BLaER1 treated with 17β-estradiol and CSF1 and Interleukin-3, amounts not matched to agents 10 nM and 100 nM (cell line): ENCODE data around the gene ATP13A2.

Experiments used
- H3K27ac ChIP-seq, 11 experiments: shearing (Covaris generic); formaldehyde crosslinking; 2 replicates each; pipeline ENCODE4 v1.8.1; 2022
- H3K27me3 ChIP-seq, 11 experiments: shearing (Covaris generic); formaldehyde crosslinking; 2 replicates each; pipeline ENCODE4 v1.8.1; 2022
- H3K36me3 ChIP-seq, 11 experiments: shearing (Covaris generic); formaldehyde crosslinking; 2 replicates each; pipeline ENCODE4 v1.8.1; 2022
- H3K4me1 ChIP-seq, 10 experiments: shearing (Covaris generic); formaldehyde crosslinking; 2 replicates each; pipeline ENCODE4 v1.8.1; 2022
- H3K4me2 ChIP-seq, 11 experiments: shearing (Covaris generic); formaldehyde crosslinking; 2 replicates each; pipeline ENCODE4 v1.8.1; 2022
- H3K4me3 ChIP-seq, 10 experiments: shearing (Covaris generic); formaldehyde crosslinking; 2 replicates each; pipeline ENCODE4 v1.8.1; 2022
- H3K9ac ChIP-seq, 11 experiments: shearing (Covaris generic); formaldehyde crosslinking; 2 replicates each; pipeline ENCODE4 v1.8.1; 2022
- H3K9me3 ChIP-seq, 11 experiments: shearing (Covaris generic); formaldehyde crosslinking; replicated peaks in 1 of 11; 2 replicates each; pipeline ENCODE4 v1.8.1; 2022
- H4K20me1 ChIP-seq, 11 experiments: shearing (Covaris generic); formaldehyde crosslinking; 2 replicates each; pipeline ENCODE4 v1.8.1; 2022
- Cebpa-rat ChIP-seq, 11 experiments: shearing (Covaris generic); IDR thresholded peaks; 2 replicates each; pipeline ENCODE4 v1.8.1; 2022

The ATP13A2 gene

DNA sequence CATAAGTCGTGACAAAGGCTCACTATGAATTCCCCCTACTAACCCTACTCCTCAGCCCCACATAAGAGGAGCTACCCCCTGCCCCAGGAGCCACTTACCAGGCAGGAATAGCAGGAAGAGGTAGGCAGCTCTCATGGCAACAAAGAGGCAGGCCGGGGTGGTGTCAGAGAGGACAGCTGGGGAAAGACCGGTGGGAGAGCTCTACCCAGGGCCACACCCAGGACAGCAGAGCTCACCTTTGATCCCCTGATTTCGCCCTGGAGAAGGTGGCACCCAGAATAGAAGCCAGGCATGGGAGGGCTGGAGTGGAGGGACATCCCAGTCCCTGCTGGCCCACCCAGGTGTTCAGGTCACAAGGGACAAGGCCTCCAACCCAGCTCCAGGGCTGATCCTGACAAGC lies 33.6 kb downstream of the ATP13A2 start:
- no peak overlapping the region for H3K4me3 ChIP-seq
- H3K4me2 ChIP-seq: peak overlapping the region in 10 of 11 experiments; percentile 78 to 96 (median 84); a peak in 18 of 22 replicates
- H3K9me3 ChIP-seq: no peaks in the 10 kb centered on the region
- peaks cover 10 to 37% (median 15%) of the 10 kb centered on the region in 11 experiments; a peak in 20 of 22 replicates for H3K27me3 ChIP-seq
- H4K20me1 ChIP-seq: peaks cover 0 to 61% (median 6%) of the 10 kb centered on the region in 11 experiments; a peak in 7 of 22 replicates
- TF ChIP-seq Cebpa-rat (IDR thresholded peaks at IDR 0.05): no peak
- no peaks in the 10 kb centered on the region for H3K36me3 ChIP-seq
- peak overlapping the region in 6 of 11 experiments; percentile 0 to 78 (median 66); a peak in 6 of 22 replicates for H3K9ac ChIP-seq
- H3K4me1 ChIP-seq: peaks cover 14 to 35% (median 27%) of the 10 kb centered on the region in 10 experiments
- peak overlapping the region in 2 of 11 experiments; percentile 10 to 47; a peak in 1 of 22 replicates for H3K27ac ChIP-seq

DNA sequence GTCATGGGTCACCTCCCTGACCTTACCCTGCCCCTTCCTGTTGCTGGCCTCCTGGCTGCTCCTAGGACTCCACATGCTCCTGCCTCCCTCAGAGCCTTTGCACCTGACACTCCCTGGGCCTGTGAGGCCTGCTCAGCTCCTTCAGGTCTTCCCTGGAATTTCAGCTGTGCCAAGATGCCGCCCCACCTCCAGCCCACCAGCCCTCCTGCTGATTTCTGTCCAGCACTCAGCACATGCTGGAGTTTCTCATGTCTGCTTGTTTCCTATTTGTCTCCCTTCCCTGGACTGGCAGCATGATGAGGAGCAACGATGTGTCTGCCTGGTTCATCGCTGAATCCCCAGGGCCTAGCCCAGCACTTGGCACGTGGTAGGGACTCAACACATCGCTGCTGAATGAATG lies 34.4 kb downstream of the ATP13A2 start:
- no peaks in the 10 kb centered on the region for H3K9me3 ChIP-seq
- H4K20me1 ChIP-seq: peaks cover 0 to 58% (median 7%) of the 10 kb centered on the region in 11 experiments; a peak in 6 of 22 replicates
- no peak overlapping the region for H3K4me3 ChIP-seq
- no peak overlapping the region for H3K27ac ChIP-seq
- no peak for TF ChIP-seq Cebpa-rat (IDR thresholded peaks at IDR 0.05)
- no peak overlapping the region; a peak in 1 of 22 replicates for H3K4me2 ChIP-seq
- H3K4me1 ChIP-seq: peaks cover 14 to 35% (median 27%) of the 10 kb centered on the region in 10 experiments
- H3K36me3 ChIP-seq: no peaks in the 10 kb centered on the region
- H3K27me3 ChIP-seq: peaks cover 10 to 37% (median 15%) of the 10 kb centered on the region in 11 experiments; a peak in 20 of 22 replicates
- 0 out of 22 replicates have a peak overlapping the region, but pooled peaks of 1 of the 11 experiments have one; percentile 3 for H3K9ac ChIP-seq

DNA sequence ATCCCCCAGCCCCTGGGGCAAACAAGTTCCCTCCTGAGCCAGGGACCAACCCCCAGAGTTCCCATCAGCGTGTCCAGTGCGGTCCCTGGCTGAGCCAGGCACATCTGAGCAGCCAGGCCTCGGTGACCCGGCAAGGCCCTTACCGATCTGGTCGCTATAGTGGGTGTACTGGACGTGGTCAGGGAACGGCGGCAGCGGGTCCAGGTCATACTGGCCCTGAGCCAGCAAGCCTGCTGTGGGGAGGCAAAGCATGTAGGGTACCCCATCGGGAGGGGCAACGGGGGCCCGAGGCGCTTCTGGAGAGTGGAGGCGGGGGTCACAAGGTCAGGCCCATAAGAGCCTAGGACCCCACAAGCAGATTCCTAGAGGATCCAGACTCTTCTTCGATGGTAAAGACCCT lies 34.8 kb downstream of the ATP13A2 start:
- TF ChIP-seq Cebpa-rat (IDR thresholded peaks at IDR 0.05): no peak
- peaks cover 0 to 61% (median 10%) of the 10 kb centered on the region in 11 experiments; a peak in 7 of 22 replicates for H4K20me1 ChIP-seq

DNA sequence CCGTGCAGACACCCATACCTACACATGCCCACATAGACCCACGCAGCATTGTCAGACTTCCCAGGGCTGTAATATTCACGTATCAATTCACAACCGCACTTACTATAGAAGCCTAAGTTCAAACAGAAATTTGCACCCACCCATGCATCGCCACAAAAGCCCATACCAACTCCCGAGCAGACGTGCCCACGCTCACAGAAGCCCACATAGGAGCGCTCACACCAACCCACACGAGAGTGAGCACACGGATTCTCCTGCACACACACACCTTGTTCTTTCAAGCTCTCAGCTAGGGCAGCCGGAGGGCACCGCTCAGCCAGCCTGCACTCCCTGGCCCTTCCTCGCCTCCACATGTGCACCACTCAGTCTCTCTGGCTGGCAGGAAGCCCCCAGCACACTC lies 35.9 kb downstream of the ATP13A2 start:
- peak overlapping the region in 2 of 11 experiments; percentile 3 to 22; a peak in 1 of 22 replicates for H3K9ac ChIP-seq
- no peaks in the 10 kb centered on the region for H3K9me3 ChIP-seq
- H3K27me3 ChIP-seq: peaks cover 6 to 25% (median 7%) of the 10 kb centered on the region in 11 experiments; a peak in 19 of 22 replicates
- H3K4me1 ChIP-seq: peaks cover 14 to 34% (median 27%) of the 10 kb centered on the region in 10 experiments
- peaks cover 0 to 58% (median 10%) of the 10 kb centered on the region in 11 experiments; a peak in 6 of 22 replicates for H4K20me1 ChIP-seq
- no peak for TF ChIP-seq Cebpa-rat (IDR thresholded peaks at IDR 0.05)
- no peaks in the 10 kb centered on the region for H3K36me3 ChIP-seq
- H3K4me2 ChIP-seq: no peak overlapping the region
- H3K4me3 ChIP-seq: no peak overlapping the region
- no peak overlapping the region for H3K27ac ChIP-seq

More for the DNA sequence above, 34.8 kb downstream of the ATP13A2 start:
- H3K27ac ChIP-seq: no peak overlapping the region
- no peak overlapping the region for H3K4me2 ChIP-seq
- peaks cover 14 to 35% (median 27%) of the 10 kb centered on the region in 10 experiments for H3K4me1 ChIP-seq
- H3K9me3 ChIP-seq: no peaks in the 10 kb centered on the region
- H3K4me3 ChIP-seq: no peak overlapping the region
- peaks cover 10 to 35% (median 15%) of the 10 kb centered on the region in 11 experiments; a peak in 20 of 22 replicates for H3K27me3 ChIP-seq
- H3K36me3 ChIP-seq: no peaks in the 10 kb centered on the region
- H3K9ac ChIP-seq: 0 out of 22 replicates have a peak overlapping the region, but pooled peaks of 1 of the 11 experiments have one; percentile 24

DNA sequence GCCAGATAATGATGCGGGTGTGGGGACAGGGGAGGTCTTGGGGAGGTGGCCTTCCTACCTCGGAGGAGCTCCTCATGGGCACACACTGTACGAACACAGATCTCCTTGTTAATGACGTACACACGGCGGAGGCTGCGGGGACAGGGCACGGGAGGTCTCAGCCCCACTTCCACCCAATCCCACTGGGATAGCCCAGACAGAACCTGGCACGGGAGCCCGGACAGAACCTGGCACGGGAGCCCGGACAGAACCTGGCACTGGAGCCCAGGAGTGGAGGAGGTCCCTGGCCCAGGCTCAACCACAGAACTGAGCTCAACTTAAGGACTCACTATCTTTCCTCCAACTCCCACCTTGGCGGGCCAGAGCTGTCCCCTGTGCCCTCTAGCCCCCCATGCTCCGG lies 36.5 kb downstream of the ATP13A2 start:
- H3K4me3 ChIP-seq: no peak overlapping the region
- H3K9ac ChIP-seq: no peak overlapping the region
- H4K20me1 ChIP-seq: peaks cover 0 to 62% (median 10%) of the 10 kb centered on the region in 11 experiments; a peak in 5 of 22 replicates
- H3K27ac ChIP-seq: no peak overlapping the region
- H3K4me1 ChIP-seq: peaks cover 14 to 34% (median 23%) of the 10 kb centered on the region in 10 experiments
- H3K9me3 ChIP-seq: no peaks in the 10 kb centered on the region
- no peak overlapping the region for H3K4me2 ChIP-seq
- H3K36me3 ChIP-seq: no peaks in the 10 kb centered on the region
- H3K27me3 ChIP-seq: peaks cover under 1 to 19% (median 1%) of the 10 kb centered on the region in 11 experiments; a peak in 18 of 22 replicates
- no peak for TF ChIP-seq Cebpa-rat (IDR thresholded peaks at IDR 0.05)

DNA sequence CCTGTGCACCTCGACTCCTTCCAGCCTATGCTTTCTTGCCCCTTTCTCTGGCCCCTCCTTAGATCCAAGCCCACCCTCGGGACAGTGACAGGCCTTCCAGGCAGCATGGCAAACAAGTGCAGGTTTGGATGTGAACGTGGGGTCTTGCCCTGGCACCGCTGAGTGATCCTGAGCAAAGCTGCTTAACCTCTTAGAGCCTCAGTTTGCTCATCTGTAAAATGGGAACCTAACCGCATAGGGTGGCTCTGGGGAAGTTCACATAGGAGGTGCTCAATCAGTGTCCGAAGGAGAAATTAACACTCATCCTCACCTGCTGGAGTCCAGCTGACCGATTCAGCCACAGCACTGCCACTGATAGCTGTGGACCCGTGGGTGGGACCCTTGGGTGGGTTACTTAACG lies 38.5 kb downstream of the ATP13A2 start:
- no peak overlapping the region for H3K9ac ChIP-seq
- H3K9me3 ChIP-seq: no peaks in the 10 kb centered on the region
- no peak overlapping the region for H3K4me2 ChIP-seq
- peaks cover 0 to 22% (median 5%) of the 10 kb centered on the region in 10 experiments; a peak in 14 of 20 replicates for H3K4me1 ChIP-seq
- H3K27ac ChIP-seq: no peak overlapping the region
- H4K20me1 ChIP-seq: peaks cover 0 to 65% (median 4%) of the 10 kb centered on the region in 11 experiments; a peak in 6 of 22 replicates
- H3K27me3 ChIP-seq: no peaks in the 10 kb centered on the region; a peak in 1 of 22 replicates
- H3K4me3 ChIP-seq: no peak overlapping the region
- peaks cover 0 to 4% (median 0%) of the 10 kb centered on the region in 11 experiments; a peak in 8 of 22 replicates for H3K36me3 ChIP-seq
- no peak for TF ChIP-seq Cebpa-rat (IDR thresholded peaks at IDR 0.05)

DNA sequence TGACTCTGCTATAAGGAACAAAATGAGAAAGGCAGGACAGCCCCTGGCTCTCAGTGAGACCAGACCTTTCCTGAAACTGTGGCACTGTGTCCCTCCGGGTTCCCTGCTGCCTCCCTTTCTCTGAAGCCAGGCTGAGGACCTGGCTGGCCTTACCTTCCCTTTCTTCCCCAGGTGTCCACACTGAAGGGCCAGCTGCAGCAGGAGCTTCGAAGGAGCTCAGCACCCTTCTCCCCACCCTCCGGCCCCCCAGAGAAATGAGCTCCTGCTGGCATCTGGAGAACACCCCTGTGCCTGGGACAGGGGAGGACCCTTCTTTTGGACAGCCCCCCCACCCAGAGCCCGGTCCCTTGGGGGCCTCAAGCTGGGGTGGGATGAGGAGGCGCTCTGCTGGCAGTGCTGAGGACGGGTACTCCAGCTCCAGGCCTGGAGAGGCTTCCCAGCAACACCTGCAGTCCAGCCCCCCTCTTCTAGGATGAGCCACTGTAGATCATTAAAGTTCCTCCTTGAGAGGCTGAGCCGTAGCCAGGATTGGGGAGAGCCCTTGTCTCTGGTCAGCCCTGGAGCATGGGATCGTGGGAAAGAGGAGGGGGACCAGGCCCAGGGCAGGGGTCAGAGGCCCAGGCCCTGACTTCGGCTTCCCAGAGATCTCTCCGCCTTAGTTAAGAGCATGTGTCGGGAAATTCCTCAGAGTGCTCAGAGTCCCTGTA lies 39.4 kb downstream of the ATP13A2 start:
- TF ChIP-seq Cebpa-rat (IDR thresholded peaks at IDR 0.05): no peak
- H3K27ac ChIP-seq: no peak overlapping the region
- H3K27me3 ChIP-seq: no peaks in the 10 kb centered on the region
- H3K36me3 ChIP-seq: peaks cover 0 to 9% (median 0%) of the 10 kb centered on the region in 11 experiments; a peak in 8 of 22 replicates
- H3K9me3 ChIP-seq: no peaks in the 10 kb centered on the region
- no peak overlapping the region for H3K4me2 ChIP-seq
- H3K9ac ChIP-seq: no peak overlapping the region
- peaks cover 0 to 14% (median 0%) of the 10 kb centered on the region in 10 experiments; a peak in 3 of 20 replicates for H3K4me1 ChIP-seq
- peaks cover 0 to 61% (median 0%) of the 10 kb centered on the region in 11 experiments; a peak in 5 of 22 replicates for H4K20me1 ChIP-seq
- H3K4me3 ChIP-seq: no peak overlapping the region

DNA sequence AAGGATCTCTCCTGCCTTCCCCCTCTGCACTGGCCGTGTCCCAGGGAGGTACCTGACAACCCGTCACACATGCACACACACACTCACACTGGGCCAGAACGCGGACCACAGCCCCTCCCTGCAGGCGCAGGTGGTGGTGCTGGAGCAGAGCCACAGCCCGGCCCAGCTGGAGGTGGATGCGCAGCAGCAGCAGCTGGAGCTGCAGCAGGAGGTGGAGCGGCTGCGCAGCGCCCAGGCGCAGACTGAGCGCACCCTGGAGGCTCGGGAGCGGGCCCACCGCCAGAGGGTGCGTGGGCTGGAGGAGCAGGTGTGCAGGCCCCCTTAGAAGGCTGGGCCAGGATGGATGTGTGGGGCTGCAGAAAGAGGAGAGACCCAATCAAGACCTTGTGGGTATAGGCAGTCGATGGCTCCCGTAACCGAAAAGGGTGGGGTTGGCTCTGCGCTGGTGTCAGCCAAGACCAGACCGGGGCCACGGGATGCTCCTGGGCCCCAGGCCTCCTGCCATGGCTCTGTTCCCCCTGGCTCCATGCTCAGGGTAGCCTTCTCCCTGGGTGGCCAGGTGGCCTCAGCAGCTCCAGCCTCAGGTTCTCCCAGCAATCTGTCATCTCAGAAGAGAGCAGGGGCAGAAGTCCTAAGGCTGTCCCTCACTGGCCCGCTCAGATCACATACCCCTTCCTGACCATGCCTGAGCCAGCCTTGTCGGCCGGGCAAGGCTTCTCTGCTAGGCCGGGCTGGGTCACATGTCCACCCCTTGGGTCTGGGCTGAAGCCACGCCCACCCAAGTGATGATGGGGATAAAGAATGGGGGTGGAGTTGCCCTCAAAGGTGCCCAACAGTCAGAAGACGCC lies 40.2 kb downstream of the ATP13A2 start:
- H3K27me3 ChIP-seq: no peaks in the 10 kb centered on the region
- no peak overlapping the region for H3K4me3 ChIP-seq
- no peak overlapping the region for H3K27ac ChIP-seq
- no peak overlapping the region for H3K9ac ChIP-seq
- H3K36me3 ChIP-seq: peaks cover 0 to 11% (median 0%) of the 10 kb centered on the region in 11 experiments; a peak in 8 of 22 replicates
- TF ChIP-seq Cebpa-rat (IDR thresholded peaks at IDR 0.05): no peak
- H4K20me1 ChIP-seq: peaks cover 0 to 59% (median 0%) of the 10 kb centered on the region in 11 experiments; a peak in 4 of 22 replicates
- H3K4me2 ChIP-seq: no peak overlapping the region
- H3K4me1 ChIP-seq: peaks cover 0 to 13% (median 0%) of the 10 kb centered on the region in 10 experiments; a peak in 3 of 20 replicates
- no peaks in the 10 kb centered on the region for H3K9me3 ChIP-seq
